Skeletal muscle tissue (tissue), 4 donors: ENCODE data around the gene DPH3. TPM values are rescaled to one million over a fixed set of nuclear protein-coding genes. Genes with fewer than 3 reads are reported as not detected.

Experiments used
- H3K27ac ChIP-seq: one replicate; pipeline ENCODE4 v1.7.0; 2013; ENCODE audit warnings: mild to moderate bottlenecking, low read depth, low read length, inconsistent platforms
- H3K27me3 ChIP-seq, 3 donors: one replicate each; pipeline ENCODE4 v1.7.0; 2013; ENCODE audit warnings: low read length in 3 of 3; ENCODE audit not compliant: control insufficient read depth in 3 of 3, insufficient read depth in 3 of 3
- H3K36me3 ChIP-seq, 3 donors: one replicate each; pipeline ENCODE4 v1.7.0; 2013; ENCODE audit warnings: low read length in 3 of 3; ENCODE audit not compliant: control insufficient read depth in 3 of 3, insufficient read depth in 3 of 3
- H3K4me1 ChIP-seq, 3 donors: one replicate each; pipeline ENCODE4 v1.7.0; 2013; ENCODE audit warnings: low read length in 3 of 3, mild to moderate bottlenecking in 3 of 3; ENCODE audit not compliant: control insufficient read depth in 3 of 3, insufficient read depth in 3 of 3
- H3K4me3 ChIP-seq, 3 donors: one replicate each; pipeline ENCODE4 v1.7.0; 2013; ENCODE audit warnings: low read length in 3 of 3
- H3K9ac ChIP-seq, 3 donors: one replicate each; pipeline ENCODE4 v1.7.0; 2013; ENCODE audit warnings: low read length in 3 of 3, mild to moderate bottlenecking in 3 of 3, moderate library complexity in 2 of 3, low read depth in 1 of 3
- H3K9me3 ChIP-seq, 3 donors: one replicate each; pipeline ENCODE4 v1.7.0; 2013; ENCODE audit warnings: low read length in 3 of 3; ENCODE audit not compliant: control insufficient read depth in 3 of 3
- total RNA-seq: library from RNA; depleted of rRNA; stranded (reverse); fragments of >200 nt; gene quantifications from one replicate; pipeline ENCODE4 v1.2.3, GENCODE V29; 2014
- donor health status: Osteomylitis.

The DPH3 gene
- total RNA-seq, 1 donor from 2014 or later = 17.7 TPM

- Histone ChIP-seq H3K4me3 (no peak overlapping the region), H3K9me3 (no peaks in the 10 kb centered on the region), H3K27me3 (no peaks in the 10 kb centered on the region), H3K27ac (no peak overlapping the region), H3K4me1 (peaks cover 2 to 5% (median 3%) of the 10 kb centered on the region in 3 donors), H3K36me3 (peaks cover 0 to 5% (median 5%) of the 10 kb centered on the region in 3 donors), H3K9ac (no peak overlapping the region)
Measured at GRCh38 chr3:16294844-16295243, 30.1 kb upstream of the DPH3 start.

GRCh38 chr3:16290827-16291196 lies 26.1 kb upstream of the DPH3 start:
- Histone ChIP-seq H3K9ac (no peak overlapping the region), H3K27ac (no peak overlapping the region), H3K4me3 (no peak overlapping the region), H3K4me1 (peaks cover 34 to 42% (median 41%) of the 10 kb centered on the region in 3 donors), H3K27me3 (no peaks in the 10 kb centered on the region), H3K36me3 (peaks cover 0 to 2% (median under 1%) of the 10 kb centered on the region in 3 donors), H3K9me3 (no peaks in the 10 kb centered on the region)

GRCh38 chr3:16290007-16290826 lies 25.5 kb upstream of the DPH3 start:
- Histone ChIP-seq H3K4me3 (no peak overlapping the region), H3K4me1 (peaks cover 34 to 46% (median 45%) of the 10 kb centered on the region in 3 donors), H3K27ac (peak overlapping the region; percentile 20)

GRCh38 chr3:16289144-16289889 lies 24.6 kb upstream of the DPH3 start:
- Histone ChIP-seq H3K27me3 (no peaks in the 10 kb centered on the region), H3K9me3 (no peaks in the 10 kb centered on the region), H3K9ac (peak overlapping the region in 2 of 3 donors; percentile 44 to 70), H3K27ac (peak overlapping the region; percentile 80), H3K36me3 (no peaks in the 10 kb centered on the region), H3K4me1 (peaks cover 34 to 55% (median 54%) of the 10 kb centered on the region in 3 donors), H3K4me3 (peak overlapping the region in 1 of 3 donors; percentile 16)

More at GRCh38 chr3:16290007-16290826, 25.5 kb upstream of the DPH3 start:
- peaks cover 0 to 2% (median 0%) of the 10 kb centered on the region in 3 donors for H3K36me3 ChIP-seq
- H3K27me3 ChIP-seq = no peaks in the 10 kb centered on the region
- H3K9me3 ChIP-seq = no peaks in the 10 kb centered on the region
- H3K9ac ChIP-seq = peak overlapping the region in 1 of 3 donors; percentile 70

- H3K27ac ChIP-seq = peak overlapping the region; percentile 80
- peaks cover 34 to 57% (median 56%) of the 10 kb centered on the region in 3 donors for H3K4me1 ChIP-seq
Measured at GRCh38 chr3:16288664-16289063, 23.9 kb upstream of the DPH3 start.

GRCh38 chr3:16286751-16287543 lies 22.2 kb upstream of the DPH3 start:
- Histone ChIP-seq H3K27ac (peak overlapping the region; percentile 28), H3K36me3 (peaks cover 0 to 3% (median 2%) of the 10 kb centered on the region in 3 donors), H3K4me1 (peaks cover 34 to 57% (median 56%) of the 10 kb centered on the region in 3 donors), H3K9me3 (no peaks in the 10 kb centered on the region), H3K9ac (peak overlapping the region in 2 of 3 donors; percentile 11 to 40), H3K27me3 (no peaks in the 10 kb centered on the region), H3K4me3 (no peak overlapping the region)

More at GRCh38 chr3:16288664-16289063, 23.9 kb upstream of the DPH3 start:
- Histone ChIP-seq H3K27me3 (no peaks in the 10 kb centered on the region), H3K36me3 (peaks cover 0 to 2% (median 0%) of the 10 kb centered on the region in 3 donors), H3K4me3 (peak overlapping the region in 1 of 3 donors; percentile 14), H3K9me3 (no peaks in the 10 kb centered on the region), H3K9ac (peak overlapping the region in 1 of 3 donors; percentile 70)

- Histone ChIP-seq H3K9me3 (no peaks in the 10 kb centered on the region), H3K27me3 (no peaks in the 10 kb centered on the region), H3K9ac (peak overlapping the region in 2 of 3 donors; percentile 11 to 40), H3K4me1 (peaks cover 34 to 57% (median 56%) of the 10 kb centered on the region in 3 donors), H3K27ac (peak overlapping the region; percentile 28), H3K4me3 (no peak overlapping the region), H3K36me3 (peaks cover 0 to 3% (median 2%) of the 10 kb centered on the region in 3 donors)
Measured at GRCh38 chr3:16286161-16286560, 21.4 kb upstream of the DPH3 start.

GRCh38 chr3:16284633-16285032 lies 19.9 kb upstream of the DPH3 start:
- Histone ChIP-seq H3K27ac (no peak overlapping the region), H3K4me3 (no peak overlapping the region), H3K9me3 (no peaks in the 10 kb centered on the region), H3K27me3 (no peaks in the 10 kb centered on the region), H3K36me3 (peaks cover 0 to 3% (median 2%) of the 10 kb centered on the region in 3 donors), H3K9ac (no peak overlapping the region), H3K4me1 (peaks cover 27 to 60% (median 53%) of the 10 kb centered on the region in 3 donors)

GRCh38 chr3:16280671-16281070 lies 15.9 kb upstream of the DPH3 start:
- Histone ChIP-seq H3K27me3 (no peaks in the 10 kb centered on the region), H3K9me3 (no peaks in the 10 kb centered on the region), H3K27ac (no peak overlapping the region), H3K36me3 (peaks cover 3 to 6% (median 5%) of the 10 kb centered on the region in 3 donors), H3K4me3 (no peak overlapping the region), H3K9ac (no peak overlapping the region), H3K4me1 (peaks cover 20 to 50% (median 40%) of the 10 kb centered on the region in 3 donors)
